Adrenal gland (tissue), 5 donors: ENCODE measurements around the gene GLP2R.

Experiments
- CTCF ChIP-seq, 6 experiments: fragments of 450-650 bp in 4 of 6; fragments of 200-600 bp in 2 of 6; sonication (generic) in 1 of 6; IDR thresholded peaks; 1 replicate in 5 of 6; 2 replicates in 1 of 6; pipeline versions ENCODE4 v1.5.1 to v1.8.0; 2016 to 2021; ENCODE audit warnings: antibody characterized with exemption in 6 of 6, mild to moderate bottlenecking in 2 of 6, moderate library complexity in 1 of 6
- POLR2A ChIP-seq, 2 donors: fragments of 450-650 bp; IDR thresholded peaks; one replicate each; pipeline ENCODE4 v1.6.1; 2017; ENCODE audit warnings: antibody characterized with exemption in 2 of 2, mild to moderate bottlenecking in 2 of 2, moderate library complexity in 1 of 2
- donor health status: DM: no; HTN: no; CAD: no.

GRCh38 chr17:9886141-9886930 lies 60.6 kb downstream of the GLP2R start:
- TF ChIP-seq POLR2A (IDR thresholded peaks at IDR 0.05), result no peak
- TF ChIP-seq CTCF (IDR thresholded peaks at IDR 0.05), result no peak
